Measurements from ENCODE around the gene LYSMD2. TPM values are rescaled to one million over a fixed set of nuclear protein-coding genes. Genes with fewer than 3 reads are reported as not detected.

The LYSMD2 gene
- total RNA-seq, 4 donors from 2014 or later = 5.8 to 16.1 (median 10.6) TPM

GRCh38 chr15:51738553-51738952 is 1.1 kb upstream of the LYSMD2 start:
- peak overlapping the region; percentile 74 to 84 (median 78) for H3K27ac ChIP-seq
- no peaks in the 10 kb centered on the region for H3K9me3 ChIP-seq
- in situ Hi-C loops (cut with MboI; ENCODE audit: low sequenced_read_pairs in 4 of 4) = no loop called here
- H3K36me3 ChIP-seq = no peaks in the 10 kb centered on the region
- intact Hi-C loops (cut with DNase I; ENCODE audit: low total_unique reads) = no loop called here
- peak overlapping the region in 1 of 4 donors; percentile 69 for H3K4me3 ChIP-seq
- no peaks in the 10 kb centered on the region for H3K27me3 ChIP-seq
- ATAC-seq (no peak), DNase-seq (no peak)
- peaks cover 23 to 27% of the 10 kb centered on the region in 2 donors for H3K4me1 ChIP-seq
- no peak for TF ChIP-seq POLR2A (IDR thresholded peaks at IDR 0.05)
- no peak for TF ChIP-seq CTCF (IDR thresholded peaks at IDR 0.05 in 4 of 5, conservative IDR thresholded peaks at IDR 0.05 in 1 of 5)

- H3K4me3 ChIP-seq = peak overlapping the region; percentile 69 to 81 (median 70)
- peak overlapping the region; percentile 74 to 84 (median 78) for H3K27ac ChIP-seq
- peak; percentile 57 to 63 for ATAC-seq
- no peak for TF ChIP-seq POLR2A (IDR thresholded peaks at IDR 0.05)
- TF ChIP-seq CTCF (IDR thresholded peaks at IDR 0.05 in 4 of 5, conservative IDR thresholded peaks at IDR 0.05 in 1 of 5) = no peak
- H3K4me1 ChIP-seq = peaks cover 28 to 40% of the 10 kb centered on the region in 2 donors
- intact Hi-C loops (cut with DNase I; ENCODE audit: low total_unique reads) (loop anchor here (2.0 kb wide), 1 partner anchor 20 kb away; no protein-coding TSS in a partner anchor), in situ Hi-C loops (cut with MboI; ENCODE audit: low sequenced_read_pairs in 4 of 4) (no loop called here)
- no peaks in the 10 kb centered on the region for H3K9me3 ChIP-seq
- DNase-seq = peak in 1 of 2 donors; percentile 33
- H3K36me3 ChIP-seq = no peaks in the 10 kb centered on the region
- H3K27me3 ChIP-seq = no peaks in the 10 kb centered on the region
Measured at GRCh38 chr15:51736751-51737521, 519 bp downstream of the LYSMD2 start.

- H3K4me1 ChIP-seq = peaks cover 37 to 49% of the 10 kb centered on the region in 2 donors
- no peaks in the 10 kb centered on the region for H3K9me3 ChIP-seq
- intact Hi-C loops (cut with DNase I; ENCODE audit: low total_unique reads) = loop anchor here (2.0 kb wide), 1 partner anchor 21 kb away; no protein-coding TSS in a partner anchor
- H3K27me3 ChIP-seq = no peaks in the 10 kb centered on the region
- no peak for DNase-seq
- no peaks in the 10 kb centered on the region for H3K36me3 ChIP-seq
- no peak for ATAC-seq
- in situ Hi-C loops (cut with MboI; ENCODE audit: low sequenced_read_pairs in 4 of 4) = no loop called here
- no peak for TF ChIP-seq CTCF (IDR thresholded peaks at IDR 0.05 in 4 of 5, conservative IDR thresholded peaks at IDR 0.05 in 1 of 5)
- no peak for TF ChIP-seq POLR2A (IDR thresholded peaks at IDR 0.05)
- H3K27ac ChIP-seq = peak overlapping the region; percentile 74 to 84 (median 78)
- H3K4me3 ChIP-seq = peak overlapping the region; percentile 69 to 81 (median 70)
Measured at GRCh38 chr15:51736069-51736468, 1.4 kb downstream of the LYSMD2 start.

- no peak for ATAC-seq
- Histone ChIP-seq H3K36me3 (no peaks in the 10 kb centered on the region), H3K27me3 (no peaks in the 10 kb centered on the region), H3K27ac (peak overlapping the region in 3 of 4 donors; percentile 74 to 83 (median 82)), H3K4me3 (peak overlapping the region in 1 of 4 donors; percentile 6), H3K4me1 (peaks cover 44 to 54% of the 10 kb centered on the region in 2 donors), H3K9me3 (no peaks in the 10 kb centered on the region)
- intact Hi-C loops (cut with DNase I; ENCODE audit: low total_unique reads) (loop anchor here (2.0 kb wide), 1 partner anchor 21 kb away; no protein-coding TSS in a partner anchor), in situ Hi-C loops (cut with MboI; ENCODE audit: low sequenced_read_pairs in 4 of 4) (no loop called here)
- TF ChIP-seq POLR2A (IDR thresholded peaks at IDR 0.05) (no peak), CTCF (IDR thresholded peaks at IDR 0.05 in 4 of 5, conservative IDR thresholded peaks at IDR 0.05 in 1 of 5) (no peak)
- DNase-seq = no peak
Measured at GRCh38 chr15:51735228-51736010, 2.0 kb downstream of the LYSMD2 start.
